DMS 273 (cell line): ENCODE data around the gene SPP1.

Experiments used
- DNase-seq: peaks from one replicate; lab custom pipeline; 2025; ENCODE audit not compliant: unreplicated experiment; lab: John Stamatoyannopoulos, UW

Gene SPP1

DNA sequence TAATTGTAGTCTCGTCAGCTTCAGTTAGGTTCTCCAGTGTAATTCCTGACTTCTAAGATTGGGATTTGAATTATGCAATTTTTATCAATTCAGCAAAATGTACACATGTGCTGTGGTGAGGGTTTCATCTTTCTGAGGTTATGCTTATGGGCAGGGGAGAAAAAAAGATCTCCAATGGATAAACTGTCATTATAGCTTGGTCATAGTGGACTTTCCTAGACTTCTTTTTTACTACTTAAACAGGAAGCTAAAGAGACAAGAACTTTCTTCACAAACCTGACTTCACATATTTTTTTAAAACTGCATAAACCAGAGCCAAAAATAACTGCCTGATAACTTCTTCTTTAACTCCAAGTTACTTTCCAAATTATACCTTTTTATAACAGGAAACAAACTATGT, 21.7 kb upstream of the SPP1 start:
- DNase-seq, result no peak

GRCh38 chr4:87956501-87956900, 19.0 kb upstream of the SPP1 start:
- DNase-seq, result no peak

DNA sequence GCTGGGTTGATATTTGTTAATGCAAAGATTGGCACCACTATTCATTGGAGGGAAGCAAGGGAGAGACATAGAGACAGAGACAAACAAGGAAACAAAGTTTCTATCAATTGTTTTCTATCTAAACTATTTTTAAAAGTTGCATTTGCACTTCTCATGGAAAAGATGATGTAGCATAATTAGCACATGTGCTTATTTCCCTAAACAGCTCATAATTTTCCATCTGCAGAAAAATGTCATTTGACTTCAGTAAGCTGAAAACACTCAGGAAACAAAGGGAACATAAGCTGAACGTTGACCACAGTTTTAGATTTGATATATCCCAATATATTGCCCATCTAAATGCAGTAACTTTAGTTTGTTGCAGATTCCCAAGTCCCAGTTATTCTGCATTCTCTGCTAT, 18.5 kb upstream of the SPP1 start:
- DNase-seq, result no peak

- DNase-seq, result no peak
Measured at GRCh38 chr4:87961993-87962392, 13.5 kb upstream of the SPP1 start.

DNA sequence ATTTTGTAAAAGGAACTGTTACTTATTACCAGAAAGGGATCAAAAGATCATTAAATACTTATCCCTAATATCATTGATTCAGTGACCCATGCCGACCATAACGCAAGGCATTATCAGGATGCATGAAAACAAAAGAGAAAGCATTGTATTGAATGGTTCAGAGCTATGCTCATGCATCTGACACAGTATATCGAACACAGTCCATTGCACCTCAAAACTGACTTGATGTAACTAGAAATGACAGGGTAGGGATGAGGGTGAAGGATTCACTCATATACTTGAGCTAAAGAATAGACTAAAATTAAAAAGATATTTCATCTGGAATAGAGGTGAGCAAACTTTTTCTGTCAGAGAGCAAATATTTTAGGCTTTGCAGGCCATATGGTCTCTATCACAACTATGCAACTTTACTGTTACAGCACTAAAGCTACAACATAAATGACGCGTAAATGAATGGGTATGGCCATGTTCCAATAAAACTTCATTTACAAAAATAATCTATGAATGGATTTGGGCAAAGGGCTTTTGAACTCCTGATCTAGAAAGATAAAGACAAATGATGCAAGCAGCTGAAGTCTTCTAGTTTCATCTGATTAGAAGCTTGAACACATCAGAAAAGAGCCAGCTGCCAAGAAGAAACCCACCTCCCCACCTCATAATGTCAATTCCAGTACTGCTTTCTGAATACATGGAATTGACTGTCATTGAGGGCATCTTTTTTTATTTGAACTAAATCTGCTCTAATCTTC, 12.9 kb upstream of the SPP1 start:
- peak; percentile 16 for DNase-seq

- DNase-seq, result peak; percentile 85
Measured at GRCh38 chr4:87965501-87965975, 10.0 kb upstream of the SPP1 start.

GRCh38 chr4:87966095-87966496, 9.4 kb upstream of the SPP1 start:
- no peak for DNase-seq

- DNase-seq, result peak; percentile 60
Measured at GRCh38 chr4:87967193-87967592, 8.3 kb upstream of the SPP1 start.

- no peak for DNase-seq
Measured at GRCh38 chr4:87970121-87970520, 5.4 kb upstream of the SPP1 start.

DNA sequence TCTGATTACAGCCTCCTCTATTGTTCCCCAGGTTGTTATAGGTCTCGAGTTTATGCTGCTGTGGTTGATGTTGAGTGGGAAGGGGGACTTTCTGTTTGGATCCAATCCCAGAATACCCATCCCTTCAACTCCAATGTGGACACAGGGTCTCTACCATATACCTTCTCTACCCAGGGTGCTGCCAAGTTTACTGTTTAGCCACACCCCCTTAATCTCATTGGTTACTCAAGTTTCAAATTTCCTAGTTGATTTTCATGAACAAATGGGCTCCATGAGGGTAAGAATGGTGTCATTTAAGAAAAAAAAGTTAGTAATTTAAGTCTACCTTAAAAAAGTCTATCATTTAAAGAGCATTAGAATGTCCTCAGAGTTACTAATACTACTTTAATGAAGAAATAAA, 3.6 kb upstream of the SPP1 start:
- DNase-seq, result no peak

GRCh38 chr4:87973283-87974169, 2.0 kb upstream of the SPP1 start:
- DNase-seq, result peak; percentile 80

GRCh38 chr4:87974856-87975462, 555 bp upstream of the SPP1 start:
- peak; percentile 6 for DNase-seq

DNA sequence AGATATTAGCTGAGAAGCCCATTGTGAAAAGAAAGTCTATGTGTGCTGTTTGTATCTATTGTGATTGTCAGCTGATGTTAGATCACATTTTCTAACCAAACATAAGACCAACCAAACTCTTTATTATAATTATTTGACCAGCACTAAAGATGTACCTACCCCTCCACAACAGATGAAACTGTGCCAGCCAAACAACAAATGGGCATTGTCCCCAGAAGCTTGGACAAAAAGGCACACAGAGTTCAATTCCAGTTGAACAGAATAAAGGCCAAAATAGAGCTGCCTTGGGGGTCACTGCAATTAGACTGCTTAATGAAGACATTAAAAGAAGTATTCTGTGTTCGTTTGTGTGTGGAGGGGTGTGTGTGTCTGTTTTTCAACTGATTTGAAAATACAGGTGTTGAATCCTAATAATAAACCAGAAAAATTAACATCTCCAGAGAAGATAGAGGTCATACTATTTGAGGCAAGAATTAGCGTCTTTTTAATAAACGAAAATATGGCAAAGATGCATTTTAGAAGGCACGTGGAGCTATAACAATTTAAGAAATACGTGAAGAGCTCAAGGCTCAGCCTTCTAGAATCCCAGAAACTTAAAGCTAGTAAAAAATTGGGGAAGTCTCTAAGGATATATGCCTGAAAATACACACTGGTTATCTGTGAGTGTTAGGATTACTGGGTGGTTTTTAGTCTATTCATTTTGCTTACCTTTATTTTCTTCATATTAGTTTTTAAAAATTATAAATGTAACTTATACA, 2.2 kb downstream of the SPP1 start:
- no peak for DNase-seq

- DNase-seq, result no peak
Measured at GRCh38 chr4:87978681-87979080, 3.2 kb downstream of the SPP1 start.

- no peak for DNase-seq
Measured at GRCh38 chr4:87979810-87980209, 4.3 kb downstream of the SPP1 start.

DNA sequence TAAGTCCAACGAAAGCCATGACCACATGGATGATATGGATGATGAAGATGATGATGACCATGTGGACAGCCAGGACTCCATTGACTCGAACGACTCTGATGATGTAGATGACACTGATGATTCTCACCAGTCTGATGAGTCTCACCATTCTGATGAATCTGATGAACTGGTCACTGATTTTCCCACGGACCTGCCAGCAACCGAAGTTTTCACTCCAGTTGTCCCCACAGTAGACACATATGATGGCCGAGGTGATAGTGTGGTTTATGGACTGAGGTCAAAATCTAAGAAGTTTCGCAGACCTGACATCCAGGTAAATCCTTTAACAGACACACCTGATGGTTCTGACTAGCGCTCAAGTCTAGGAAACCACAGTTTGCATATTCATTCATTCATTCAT, 6.0 kb downstream of the SPP1 start:
- no peak for DNase-seq

DNA sequence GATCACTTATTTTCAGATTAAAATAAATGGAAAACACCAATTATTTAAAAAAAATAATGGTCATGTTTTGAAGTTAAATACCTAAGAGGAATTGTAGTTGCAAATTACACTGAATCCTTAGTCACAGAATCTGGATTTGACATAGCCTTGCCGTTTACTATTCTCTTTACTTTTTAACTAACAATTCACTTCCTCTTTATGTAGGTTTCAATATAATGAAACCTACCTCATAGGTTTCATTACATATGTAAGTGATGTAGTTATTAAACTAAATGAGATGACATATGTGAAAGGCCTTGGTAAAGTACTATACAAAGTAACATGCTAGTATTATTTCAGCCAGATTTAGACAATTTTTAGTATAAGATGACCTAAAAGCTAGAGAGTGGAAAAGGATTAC, 6.5 kb downstream of the SPP1 start:
- no peak for DNase-seq

- DNase-seq, result no peak
Measured at GRCh38 chr4:87982446-87983010, 7.0 kb downstream of the SPP1 start.

DNA sequence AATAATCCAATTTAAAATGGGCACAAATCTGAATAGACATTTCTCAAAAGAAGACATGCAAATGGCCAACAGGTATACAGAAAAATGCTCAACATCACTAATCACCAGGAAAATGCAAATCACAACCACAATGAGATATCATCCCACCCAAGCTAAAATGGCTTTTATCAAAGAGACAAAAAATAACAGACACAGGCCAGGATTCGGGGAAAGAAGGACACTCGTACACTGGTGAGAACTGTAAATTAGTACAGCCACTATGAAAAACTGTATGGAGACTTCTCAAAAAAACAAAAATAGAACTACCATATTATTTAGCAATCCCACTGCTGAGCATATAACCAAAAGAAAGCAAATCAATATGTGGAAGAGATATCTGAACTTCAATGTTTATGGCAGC, 8.5 kb downstream of the SPP1 start:
- no peak for DNase-seq

DNA sequence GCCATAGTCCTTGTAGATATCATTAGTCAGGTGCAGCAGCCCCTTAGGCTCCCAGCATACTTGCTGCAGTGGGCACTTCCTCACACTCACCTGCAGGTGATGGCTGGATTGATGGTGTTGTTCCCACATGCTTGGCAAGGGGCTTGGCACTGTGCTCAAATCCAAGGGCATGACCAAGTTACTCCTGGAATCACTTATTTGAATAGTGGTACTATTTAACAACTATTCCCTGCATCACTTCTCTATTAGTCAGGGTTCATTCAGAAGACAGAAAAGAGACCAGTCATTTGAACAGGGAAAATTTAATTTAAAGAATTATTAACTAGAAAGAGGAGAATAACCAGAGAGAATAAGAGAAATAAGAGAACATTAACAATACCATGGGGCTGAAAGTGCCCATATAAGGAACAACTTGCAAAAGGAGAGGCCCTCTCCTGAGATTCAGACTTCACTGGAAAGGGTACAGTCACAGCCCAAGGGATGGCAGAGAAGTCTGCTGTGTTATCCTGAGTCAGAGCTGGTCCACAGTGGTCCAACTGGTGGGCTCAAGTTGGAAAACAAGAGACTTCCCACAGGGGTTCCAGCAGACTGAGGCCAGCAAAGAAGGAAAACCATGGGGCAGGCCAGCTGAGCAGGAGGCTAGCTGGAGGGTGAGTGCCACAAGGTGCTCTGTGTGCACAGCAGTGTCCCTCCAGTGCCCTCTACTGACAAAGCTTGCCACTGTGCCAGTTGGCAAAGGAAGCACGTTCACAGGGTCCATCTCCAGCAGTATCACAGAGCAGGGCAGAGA, 9.8 kb downstream of the SPP1 start:
- peak; percentile 72 for DNase-seq
